ENCODE data around the gene MPRIP.
"Not testable (repeated sequence)": the region's sequence is repeated elsewhere in the genome, so short reads cannot be mapped to it uniquely, and the experiment has no call there.

The MPRIP gene

DNA sequence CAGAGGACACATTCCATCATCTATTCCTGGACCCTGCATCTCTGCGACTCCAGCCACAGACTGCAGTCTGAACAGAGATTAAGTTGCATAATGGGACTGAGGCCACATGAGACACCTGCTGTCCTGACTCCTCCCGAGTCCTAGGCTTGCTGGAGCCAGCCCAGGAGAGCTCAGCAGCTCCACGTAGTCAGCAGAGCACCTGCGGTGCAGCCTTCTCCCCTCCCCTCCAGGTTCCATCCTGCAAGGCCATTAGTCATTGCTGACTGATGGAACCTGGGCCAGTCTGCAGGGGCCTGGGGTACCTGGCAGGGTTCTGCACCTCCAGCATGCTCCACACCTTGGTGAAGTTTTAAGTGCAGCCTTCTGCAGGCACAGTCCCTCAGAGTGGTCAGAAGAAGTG is 87.2 kb downstream of the MPRIP start:
- Histone ChIP-seq H3K36me3 (ENCODE audit: insufficient read depth, low read length) (peaks cover 5% of the 10 kb centered on the region; the same call in 1 of the 2 replicates), H2AFZ (ENCODE audit: low read length, unreplicated experiment) (no peak overlapping the region), H3K27ac (ENCODE audit: low read depth, low read length) (no peak overlapping the region), H3K4me3 (ENCODE audit: low read depth, low read length) (no peak overlapping the region), H3K79me2 (ENCODE audit: control insufficient read depth, insufficient read depth, low read length, unreplicated experiment) (peaks cover 17% of the 10 kb centered on the region), H3K4me1 (ENCODE audit: control insufficient read depth, insufficient read depth, low read length, unreplicated experiment) (no peaks in the 10 kb centered on the region), H3K27me3 (ENCODE audit: insufficient read depth, low read length) (no peaks in the 10 kb centered on the region)

DNA sequence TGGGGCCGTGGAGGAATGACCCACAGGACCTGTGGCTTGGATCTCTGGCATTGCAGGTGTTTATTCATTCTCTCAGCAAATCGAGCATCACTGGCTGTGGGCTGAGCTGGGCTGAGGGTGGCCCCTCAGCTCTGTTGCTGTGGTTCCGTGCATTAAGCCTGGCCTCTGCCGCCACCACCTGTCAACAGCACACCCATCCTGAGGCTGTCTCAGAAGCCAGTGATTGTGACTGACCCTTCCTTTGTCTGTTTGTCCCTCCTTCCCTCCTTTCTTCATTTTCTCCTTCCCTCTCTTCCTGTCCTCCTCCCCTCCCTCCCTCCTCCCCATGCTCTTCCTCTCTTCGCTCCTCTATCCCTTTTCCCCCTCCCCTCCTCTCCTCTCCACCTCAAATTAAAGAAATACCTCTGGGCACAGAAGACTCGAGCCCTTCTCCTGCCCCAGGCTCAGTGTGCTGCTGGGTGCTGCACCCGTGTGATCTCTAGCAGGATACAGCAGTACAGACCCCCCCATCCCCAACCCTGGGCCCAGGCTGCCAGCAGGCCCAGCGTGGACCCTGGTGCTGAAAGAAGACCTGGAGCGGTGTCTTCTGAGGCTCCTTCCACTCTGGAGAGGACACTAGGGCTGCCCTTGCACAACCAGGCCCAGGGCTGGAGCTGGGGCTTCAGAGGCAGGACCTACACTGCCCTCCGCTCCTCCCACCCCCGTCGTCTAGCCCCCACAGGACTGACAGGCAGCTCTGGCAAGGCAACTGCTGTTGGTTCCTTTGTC is 88.0 kb downstream of the MPRIP start:
- Histone ChIP-seq H3K79me2 (ENCODE audit: control insufficient read depth, insufficient read depth, low read length, unreplicated experiment) (peaks cover 9% of the 10 kb centered on the region), H3K36me3 (ENCODE audit: insufficient read depth, low read length) (peaks cover 5% of the 10 kb centered on the region; the same call in 1 of the 2 replicates), H2AFZ (ENCODE audit: low read length, unreplicated experiment) (no peak overlapping the region), H3K4me1 (ENCODE audit: control insufficient read depth, insufficient read depth, low read length, unreplicated experiment) (no peaks in the 10 kb centered on the region), H3K27me3 (ENCODE audit: insufficient read depth, low read length) (no peaks in the 10 kb centered on the region), H3K27ac (ENCODE audit: low read depth, low read length) (no peak overlapping the region), H3K4me3 (ENCODE audit: low read depth, low read length) (no peak overlapping the region)

DNA sequence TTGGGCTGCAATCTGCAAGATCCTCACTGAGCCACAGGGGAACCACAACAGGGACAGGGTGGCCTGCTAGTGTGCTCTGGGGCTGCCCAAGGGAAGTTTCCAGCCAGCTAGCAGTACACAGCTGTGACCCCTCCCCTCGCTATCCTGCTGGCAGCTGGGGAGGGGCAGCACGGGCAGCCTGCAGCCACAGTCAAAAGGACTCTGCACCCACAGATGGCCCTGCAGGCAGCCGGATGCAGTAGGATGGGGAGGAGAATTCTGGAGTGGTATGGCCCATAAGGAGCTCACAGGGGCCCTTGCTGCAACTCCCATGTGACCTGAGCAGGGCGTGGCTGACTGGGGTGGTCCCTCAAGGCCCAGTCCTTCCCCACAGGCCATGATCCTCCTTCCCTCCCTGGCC is 89.6 kb downstream of the MPRIP start:
- H3K27ac ChIP-seq (ENCODE audit: low read depth, low read length), result no peak overlapping the region

DNA sequence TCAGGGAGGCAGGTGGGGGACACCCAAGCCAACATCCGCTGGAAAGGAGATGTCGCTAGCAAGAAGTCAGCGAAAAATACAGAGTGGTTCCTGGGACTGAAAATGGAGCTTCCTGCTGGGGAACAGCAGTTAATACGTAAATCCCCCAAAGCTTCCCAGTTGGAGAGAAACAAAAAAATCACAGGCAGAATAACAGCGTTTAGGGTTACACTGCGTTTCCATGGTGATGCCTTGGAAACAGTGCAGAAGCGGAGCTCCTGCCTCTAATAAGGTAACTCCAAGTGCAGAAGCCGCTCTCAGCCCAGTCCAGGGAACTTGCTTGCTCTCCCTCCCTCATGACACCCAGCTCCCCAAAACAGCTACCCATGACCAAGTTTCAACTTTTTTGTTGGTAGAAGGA is 90.5 kb downstream of the MPRIP start:
- Histone ChIP-seq H3K36me3 (ENCODE audit: insufficient read depth, low read length) (peaks cover 5% of the 10 kb centered on the region; the same call in 1 of the 2 replicates), H3K79me2 (ENCODE audit: control insufficient read depth, insufficient read depth, low read length, unreplicated experiment) (peaks cover 6% of the 10 kb centered on the region), H2AFZ (ENCODE audit: low read length, unreplicated experiment) (no peak overlapping the region), H3K4me1 (ENCODE audit: control insufficient read depth, insufficient read depth, low read length, unreplicated experiment) (no peaks in the 10 kb centered on the region), H3K4me3 (ENCODE audit: low read depth, low read length) (no peak overlapping the region), H3K27me3 (ENCODE audit: insufficient read depth, low read length) (no peaks in the 10 kb centered on the region), H3K27ac (ENCODE audit: low read depth, low read length) (no peak overlapping the region)

More for the DNA sequence above, 89.6 kb downstream of the MPRIP start:
- peaks cover 5% of the 10 kb centered on the region; the same call in 1 of the 2 replicates for H3K36me3 ChIP-seq (ENCODE audit: insufficient read depth, low read length)
- H2AFZ ChIP-seq (ENCODE audit: low read length, unreplicated experiment), result no peak overlapping the region
- no peak overlapping the region for H3K4me3 ChIP-seq (ENCODE audit: low read depth, low read length)
- no peaks in the 10 kb centered on the region for H3K27me3 ChIP-seq (ENCODE audit: insufficient read depth, low read length)
- no peaks in the 10 kb centered on the region for H3K4me1 ChIP-seq (ENCODE audit: control insufficient read depth, insufficient read depth, low read length, unreplicated experiment)
- H3K79me2 ChIP-seq (ENCODE audit: control insufficient read depth, insufficient read depth, low read length, unreplicated experiment), result peaks cover 6% of the 10 kb centered on the region

DNA sequence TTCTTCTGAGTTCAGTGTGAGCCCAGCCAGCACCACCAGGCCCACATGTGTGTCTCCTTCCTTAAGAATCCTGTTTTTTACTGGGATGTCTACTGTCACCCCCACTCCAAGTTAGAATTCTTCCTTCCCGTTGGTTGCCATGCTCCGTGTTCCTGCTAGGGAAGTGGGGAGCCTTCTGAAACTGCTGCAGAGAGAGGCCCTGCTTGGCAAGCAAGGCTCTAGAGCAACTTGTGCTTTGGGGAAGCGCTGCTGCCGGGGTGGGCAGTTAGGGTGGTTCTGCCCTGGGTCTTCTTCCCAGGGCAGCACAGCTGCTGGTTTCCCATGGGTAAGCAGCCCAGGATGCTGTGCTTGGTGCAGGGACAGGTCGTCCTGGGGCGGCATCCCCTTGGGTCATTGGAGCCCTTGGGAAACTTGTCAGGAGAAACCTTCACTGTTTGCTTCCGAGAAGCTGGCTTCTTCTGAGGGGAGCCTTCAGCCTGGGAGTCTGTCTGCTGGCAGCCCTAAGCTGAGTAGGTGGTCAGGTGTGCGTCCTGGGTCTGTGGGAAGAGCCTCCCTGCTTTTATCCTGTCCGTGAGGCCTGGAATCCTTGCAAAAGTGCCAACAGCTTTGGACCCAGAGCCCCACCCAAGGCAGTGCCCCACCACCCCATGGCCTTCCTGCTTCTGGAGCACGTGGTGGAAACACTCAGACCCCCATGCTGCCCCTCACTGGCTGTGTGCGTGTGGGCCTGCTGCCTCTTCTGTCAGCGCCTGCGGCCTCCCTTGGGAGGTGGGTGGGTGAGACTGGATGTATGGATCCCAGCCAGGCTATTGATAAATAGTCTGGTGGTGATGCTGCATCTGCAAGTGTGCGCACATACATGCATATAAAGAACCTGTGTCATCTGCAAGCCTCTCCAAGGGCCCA is 92.0 kb downstream of the MPRIP start:
- no peak overlapping the region for H3K27ac ChIP-seq (ENCODE audit: low read depth, low read length)
- H3K36me3 ChIP-seq (ENCODE audit: insufficient read depth, low read length), result peaks cover 8% of the 10 kb centered on the region; the same call in 1 of the 2 replicates
- no peaks in the 10 kb centered on the region for H3K27me3 ChIP-seq (ENCODE audit: insufficient read depth, low read length)
- peaks cover 6% of the 10 kb centered on the region for H3K79me2 ChIP-seq (ENCODE audit: control insufficient read depth, insufficient read depth, low read length, unreplicated experiment)
- H2AFZ ChIP-seq (ENCODE audit: low read length, unreplicated experiment), result no peak overlapping the region
- H3K4me1 ChIP-seq (ENCODE audit: control insufficient read depth, insufficient read depth, low read length, unreplicated experiment), result peaks cover 1% of the 10 kb centered on the region
- no peak overlapping the region for H3K4me3 ChIP-seq (ENCODE audit: low read depth, low read length)

DNA sequence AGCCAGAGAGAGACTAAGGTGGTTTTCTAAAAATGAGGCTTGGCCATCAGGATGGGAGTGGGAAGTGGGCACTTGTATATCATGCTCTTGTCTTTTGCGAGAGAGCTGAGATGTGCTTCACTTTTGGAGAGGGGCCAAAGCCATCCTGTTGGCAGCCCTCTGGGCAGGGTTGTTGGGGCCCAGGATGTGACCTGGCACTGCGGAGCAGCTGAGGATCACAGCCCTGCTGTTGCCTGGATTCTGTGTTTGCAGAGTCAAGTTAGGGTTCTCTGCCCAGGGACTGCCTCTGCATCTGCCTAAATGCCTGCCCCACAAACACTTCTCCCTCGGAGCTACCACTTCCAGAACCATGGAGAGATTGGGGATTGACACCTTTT is 92.7 kb downstream of the MPRIP start:
- Histone ChIP-seq H3K36me3 (ENCODE audit: insufficient read depth, low read length) (peaks cover 8% of the 10 kb centered on the region; the same call in 1 of the 2 replicates), H3K27me3 (ENCODE audit: insufficient read depth, low read length) (no peaks in the 10 kb centered on the region), H2AFZ (ENCODE audit: low read length, unreplicated experiment) (no peak overlapping the region), H3K27ac (ENCODE audit: low read depth, low read length) (no peak overlapping the region), H3K79me2 (ENCODE audit: control insufficient read depth, insufficient read depth, low read length, unreplicated experiment) (peaks cover 2% of the 10 kb centered on the region), H3K4me1 (ENCODE audit: control insufficient read depth, insufficient read depth, low read length, unreplicated experiment) (peaks cover 8% of the 10 kb centered on the region), H3K4me3 (ENCODE audit: low read depth, low read length) (no peak overlapping the region)

DNA sequence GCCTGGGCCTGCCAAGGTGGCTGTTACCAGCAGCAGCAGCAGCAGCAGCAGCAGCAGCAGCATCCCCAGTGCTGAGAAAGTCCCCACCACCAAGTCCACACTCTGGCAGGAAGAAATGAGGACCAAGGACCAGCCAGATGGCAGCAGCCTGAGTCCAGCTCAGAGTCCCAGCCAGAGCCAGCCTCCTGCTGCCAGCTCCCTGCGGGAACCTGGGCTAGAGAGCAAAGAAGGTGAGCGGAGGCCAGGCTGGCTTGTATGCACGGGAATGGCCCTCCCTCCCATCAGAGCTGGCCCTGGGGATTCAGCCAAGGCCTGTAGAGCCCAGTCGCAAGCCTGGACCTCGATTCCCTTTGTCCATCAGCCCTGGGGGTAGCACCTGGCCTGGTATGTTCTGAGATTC is 94.0 kb downstream of the MPRIP start:
- not testable (repeated sequence) for H2AFZ ChIP-seq (ENCODE audit: low read length, unreplicated experiment); H3K36me3 ChIP-seq (ENCODE audit: insufficient read depth, low read length); H3K27me3 ChIP-seq (ENCODE audit: insufficient read depth, low read length); H3K27ac ChIP-seq (ENCODE audit: low read depth, low read length); H3K79me2 ChIP-seq (ENCODE audit: control insufficient read depth, insufficient read depth, low read length, unreplicated experiment); H3K4me3 ChIP-seq (ENCODE audit: low read depth, low read length)
- peaks cover 18% of the 10 kb centered on the region for H3K4me1 ChIP-seq (ENCODE audit: control insufficient read depth, insufficient read depth, low read length, unreplicated experiment)

DNA sequence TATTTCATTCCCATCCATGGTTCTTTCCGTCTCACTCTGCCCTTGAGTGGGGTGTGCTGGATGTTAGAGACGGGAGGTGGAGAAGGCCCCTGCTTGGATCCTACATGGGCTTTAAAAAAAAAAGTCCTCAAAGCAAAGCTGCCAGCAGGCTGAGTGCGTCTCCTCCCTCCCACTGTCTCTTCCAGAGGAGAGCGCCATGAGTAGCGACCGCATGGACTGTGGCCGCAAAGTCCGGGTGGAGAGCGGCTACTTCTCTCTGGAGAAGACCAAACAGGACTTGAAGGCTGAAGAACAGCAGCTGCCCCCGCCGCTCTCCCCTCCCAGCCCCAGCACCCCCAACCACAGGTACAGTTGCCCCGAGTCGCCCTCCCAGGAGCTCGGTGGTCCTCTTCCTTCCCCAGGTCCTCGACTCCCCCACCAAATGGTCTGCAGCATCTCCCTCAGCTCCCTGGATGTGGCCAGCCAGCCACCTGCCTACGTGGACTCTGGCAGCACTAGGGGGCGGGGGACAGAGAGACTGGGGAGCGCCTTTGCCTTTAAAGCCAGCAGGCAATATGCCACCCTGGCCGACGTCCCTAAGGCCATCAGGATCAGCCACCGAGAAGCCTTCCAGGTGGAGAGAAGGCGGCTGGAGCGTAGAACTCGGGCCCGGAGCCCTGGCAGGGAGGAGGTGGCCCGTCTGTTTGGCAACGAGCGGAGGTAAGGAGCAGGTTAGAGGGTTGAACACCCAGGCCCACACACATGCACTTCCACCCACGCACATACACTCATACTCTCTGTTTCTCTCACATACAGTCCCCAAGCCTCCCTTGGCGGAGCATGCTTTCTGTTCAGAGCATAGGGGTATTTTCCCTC is 95.7 kb downstream of the MPRIP start:
- H3K36me3 ChIP-seq (ENCODE audit: insufficient read depth, low read length), result peaks cover 3% of the 10 kb centered on the region; the same call in 1 of the 2 replicates
- no peak overlapping the region for H3K4me3 ChIP-seq (ENCODE audit: low read depth, low read length)
- peaks cover 18% of the 10 kb centered on the region for H3K4me1 ChIP-seq (ENCODE audit: control insufficient read depth, insufficient read depth, low read length, unreplicated experiment)
- H3K79me2 ChIP-seq (ENCODE audit: control insufficient read depth, insufficient read depth, low read length, unreplicated experiment), result no peaks in the 10 kb centered on the region
- H3K27me3 ChIP-seq (ENCODE audit: insufficient read depth, low read length), result no peaks in the 10 kb centered on the region
- no peak overlapping the region for H3K27ac ChIP-seq (ENCODE audit: low read depth, low read length)
- no peak overlapping the region for H2AFZ ChIP-seq (ENCODE audit: low read length, unreplicated experiment)

DNA sequence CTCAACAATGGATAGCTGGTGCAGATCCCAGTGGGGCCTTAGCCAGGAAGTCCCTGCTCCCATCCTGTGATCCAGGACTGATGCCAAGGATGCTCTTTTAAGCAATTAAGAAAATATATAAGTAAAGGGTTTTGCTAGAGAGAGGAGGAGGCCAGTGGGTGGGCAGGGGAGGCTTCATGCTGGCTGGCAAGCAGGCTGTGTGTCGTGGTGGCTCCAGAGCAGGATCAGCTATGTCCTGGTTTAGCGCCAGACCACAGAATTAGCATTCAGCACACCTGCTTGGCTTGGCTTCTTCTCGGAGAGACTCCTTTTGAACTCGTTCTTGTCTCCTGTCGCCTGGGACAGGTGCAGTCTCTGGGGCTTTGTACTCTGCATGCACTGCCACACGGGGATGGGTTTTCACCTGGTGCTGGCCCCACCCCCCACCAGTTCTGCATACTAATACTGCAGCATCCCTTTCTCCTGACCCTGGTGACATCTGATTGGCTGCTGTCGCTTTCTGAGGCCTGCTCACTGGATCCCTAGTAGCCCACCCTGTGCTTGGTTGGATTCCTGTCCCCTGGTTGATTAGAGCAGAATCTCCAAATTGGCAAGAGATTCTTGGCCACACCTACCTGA is 97.8 kb downstream of the MPRIP start:
- H3K27me3 ChIP-seq (ENCODE audit: insufficient read depth, low read length), result no peaks in the 10 kb centered on the region
- no peak overlapping the region for H2AFZ ChIP-seq (ENCODE audit: low read length, unreplicated experiment)
- H3K36me3 ChIP-seq (ENCODE audit: insufficient read depth, low read length), result peaks cover 6% of the 10 kb centered on the region; the same call in 1 of the 2 replicates
- H3K4me1 ChIP-seq (ENCODE audit: control insufficient read depth, insufficient read depth, low read length, unreplicated experiment), result peaks cover 18% of the 10 kb centered on the region
- no peak overlapping the region for H3K4me3 ChIP-seq (ENCODE audit: low read depth, low read length)
- H3K27ac ChIP-seq (ENCODE audit: low read depth, low read length), result peak overlapping the region; percentile 10; the same call in 1 of the 2 replicates
- H3K79me2 ChIP-seq (ENCODE audit: control insufficient read depth, insufficient read depth, low read length, unreplicated experiment), result no peaks in the 10 kb centered on the region

DNA sequence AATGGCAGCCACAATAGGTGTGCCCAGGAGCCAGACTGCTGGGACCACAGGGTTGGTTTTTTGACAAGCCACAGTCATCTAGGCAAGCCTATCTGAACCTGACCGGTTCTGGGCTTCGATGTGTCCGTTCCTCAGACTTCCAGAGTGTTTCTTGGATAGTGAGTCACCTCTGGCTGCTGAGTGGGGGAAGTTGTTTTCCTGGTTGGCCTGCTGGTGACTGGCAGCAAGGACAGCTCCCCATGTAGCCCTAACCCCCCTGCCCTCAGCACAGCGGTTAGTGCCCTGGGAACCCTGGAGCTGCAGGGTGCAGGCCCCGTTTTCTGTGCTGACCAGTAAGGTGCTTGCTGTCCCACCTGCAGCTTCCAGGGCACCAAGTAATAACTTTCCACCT is 98.3 kb downstream of the MPRIP start:
- H3K4me1 ChIP-seq (ENCODE audit: control insufficient read depth, insufficient read depth, low read length, unreplicated experiment), result peaks cover 18% of the 10 kb centered on the region
- H3K79me2 ChIP-seq (ENCODE audit: control insufficient read depth, insufficient read depth, low read length, unreplicated experiment), result no peaks in the 10 kb centered on the region
- H2AFZ ChIP-seq (ENCODE audit: low read length, unreplicated experiment), result no peak overlapping the region
- peaks cover 10% of the 10 kb centered on the region; the same call in 1 of the 2 replicates for H3K36me3 ChIP-seq (ENCODE audit: insufficient read depth, low read length)
- no peak overlapping the region for H3K4me3 ChIP-seq (ENCODE audit: low read depth, low read length)
- peak overlapping the region; percentile 10; the same call in 1 of the 2 replicates for H3K27ac ChIP-seq (ENCODE audit: low read depth, low read length)
- H3K27me3 ChIP-seq (ENCODE audit: insufficient read depth, low read length), result no peaks in the 10 kb centered on the region
